ENCODE measurements around the gene ZNF280B.

ZNF280B gene

GRCh38 chr22:22460060-22460459, 48.5 kb downstream of the ZNF280B start:
- no peak for TF ChIP-seq HDGF (IDR thresholded peaks at IDR 0.05; ENCODE audit: borderline replicate concordance)
- no peak for TF ChIP-seq ZNF384 (IDR thresholded peaks at IDR 0.05)
- no peak for TF ChIP-seq PKNOX1 (IDR thresholded peaks at IDR 0.05)
- TF ChIP-seq TARDBP (IDR thresholded peaks at IDR 0.05) = no peak
- TF ChIP-seq ELF4 (IDR thresholded peaks at IDR 0.05) = no peak
- TF ChIP-seq ARNT (IDR thresholded peaks at IDR 0.05) = no peak
- TF ChIP-seq NFRKB (IDR thresholded peaks at IDR 0.05) = no peak
- TF ChIP-seq SP1 (IDR thresholded peaks at IDR 0.05) = no peak
- no peak for TF ChIP-seq FOXA1 (IDR thresholded peaks at IDR 0.05)
- no peak for TF ChIP-seq BHLHE40 (IDR thresholded peaks at IDR 0.05; ENCODE audit: borderline replicate concordance)
- no peak for TF ChIP-seq CTBP1 (IDR thresholded peaks at IDR 0.05; ENCODE audit: borderline replicate concordance)
- no peak for TF ChIP-seq SUZ12 (IDR thresholded peaks at IDR 0.05)
- no peak for TF ChIP-seq LEF1 (IDR thresholded peaks at IDR 0.05; ENCODE audit: borderline replicate concordance)
- TF ChIP-seq L3MBTL2 (conservative IDR thresholded peaks at IDR 0.05) = no peak
- TF ChIP-seq FOXK2 (IDR thresholded peaks at IDR 0.05) = no peak
- no peak for TF ChIP-seq FOXM1 (IDR thresholded peaks at IDR 0.05; ENCODE audit: borderline replicate concordance)
- CTCF ChIA-PET = no interaction called here
- POLR2A ChIA-PET = no interaction called here
- no peak for DNase-seq (ENCODE audit: extremely low spot score)

GRCh38 chr22:22458896-22459588, 49.5 kb downstream of the ZNF280B start:
- TF ChIP-seq ELF4 (IDR thresholded peaks at IDR 0.05) (no peak), ZNF384 (IDR thresholded peaks at IDR 0.05) (no peak), CTBP1 (IDR thresholded peaks at IDR 0.05; ENCODE audit: borderline replicate concordance) (no peak), ARNT (IDR thresholded peaks at IDR 0.05) (no peak), BHLHE40 (IDR thresholded peaks at IDR 0.05; ENCODE audit: borderline replicate concordance) (no peak), NFRKB (IDR thresholded peaks at IDR 0.05) (no peak), L3MBTL2 (conservative IDR thresholded peaks at IDR 0.05) (no peak), PKNOX1 (IDR thresholded peaks at IDR 0.05) (no peak), FOXK2 (IDR thresholded peaks at IDR 0.05) (no peak), HDGF (IDR thresholded peaks at IDR 0.05; ENCODE audit: borderline replicate concordance) (no peak), FOXM1 (IDR thresholded peaks at IDR 0.05; ENCODE audit: borderline replicate concordance) (no peak)

GRCh38 chr22:22458387-22458786, 50.2 kb downstream of the ZNF280B start:
- CTCF ChIA-PET = no interaction called here
- POLR2A ChIA-PET = no interaction called here
- TF ChIP-seq CTBP1 (IDR thresholded peaks at IDR 0.05; ENCODE audit: borderline replicate concordance) (no peak), L3MBTL2 (conservative IDR thresholded peaks at IDR 0.05) (no peak), FOXM1 (IDR thresholded peaks at IDR 0.05; ENCODE audit: borderline replicate concordance) (no peak), FOXK2 (IDR thresholded peaks at IDR 0.05) (no peak)
- no peak for DNase-seq (ENCODE audit: extremely low spot score)

More at GRCh38 chr22:22458896-22459588, 49.5 kb downstream of the ZNF280B start:
- POLR2A ChIA-PET = no interaction called here
- CTCF ChIA-PET = no interaction called here
- DNase-seq (ENCODE audit: extremely low spot score) = no peak

- no peak for DNase-seq (ENCODE audit: extremely low spot score)
- ChIA-PET CTCF (no interaction called here), POLR2A (no interaction called here)
- TF ChIP-seq BHLHE40 (IDR thresholded peaks at IDR 0.05; ENCODE audit: borderline replicate concordance) = no peak
- no peak for TF ChIP-seq FOXA1 (IDR thresholded peaks at IDR 0.05)
- TF ChIP-seq HDGF (IDR thresholded peaks at IDR 0.05; ENCODE audit: borderline replicate concordance) = no peak
- TF ChIP-seq LEF1 (IDR thresholded peaks at IDR 0.05; ENCODE audit: borderline replicate concordance) = no peak
- TF ChIP-seq ARNT (IDR thresholded peaks at IDR 0.05) = no peak
- no peak for TF ChIP-seq PKNOX1 (IDR thresholded peaks at IDR 0.05)
- TF ChIP-seq CTBP1 (IDR thresholded peaks at IDR 0.05; ENCODE audit: borderline replicate concordance) = no peak
Measured at GRCh38 chr22:22454997-22455396, 53.5 kb downstream of the ZNF280B start.

GRCh38 chr22:22452996-22453686, 55.4 kb downstream of the ZNF280B start:
- TF ChIP-seq FOXA1 (IDR thresholded peaks at IDR 0.05) = no peak
- TF ChIP-seq PKNOX1 (IDR thresholded peaks at IDR 0.05) = no peak
- no peak for TF ChIP-seq TARDBP (IDR thresholded peaks at IDR 0.05)
- no peak for TF ChIP-seq FOXK2 (IDR thresholded peaks at IDR 0.05)
- TF ChIP-seq BHLHE40 (IDR thresholded peaks at IDR 0.05; ENCODE audit: borderline replicate concordance) = no peak
- TF ChIP-seq ZNF384 (IDR thresholded peaks at IDR 0.05) = no peak
- no peak for TF ChIP-seq HDGF (IDR thresholded peaks at IDR 0.05; ENCODE audit: borderline replicate concordance)
- TF ChIP-seq LEF1 (IDR thresholded peaks at IDR 0.05; ENCODE audit: borderline replicate concordance) = no peak
- CTCF ChIA-PET = no interaction called here
- POLR2A ChIA-PET = no interaction called here
- no peak for DNase-seq (ENCODE audit: extremely low spot score)

- CTCF ChIA-PET = no interaction called here
- DNase-seq (ENCODE audit: extremely low spot score) = no peak
- TF ChIP-seq CTBP1 (IDR thresholded peaks at IDR 0.05; ENCODE audit: borderline replicate concordance) (no peak), ELF4 (IDR thresholded peaks at IDR 0.05) (no peak), ZNF384 (IDR thresholded peaks at IDR 0.05) (no peak), HDGF (IDR thresholded peaks at IDR 0.05; ENCODE audit: borderline replicate concordance) (no peak), LEF1 (IDR thresholded peaks at IDR 0.05; ENCODE audit: borderline replicate concordance) (no peak), FOXK2 (IDR thresholded peaks at IDR 0.05) (no peak), TARDBP (IDR thresholded peaks at IDR 0.05) (no peak), NFRKB (IDR thresholded peaks at IDR 0.05) (no peak), FOXM1 (IDR thresholded peaks at IDR 0.05; ENCODE audit: borderline replicate concordance) (no peak), ARNT (IDR thresholded peaks at IDR 0.05) (no peak)
- POLR2A ChIA-PET = no interaction called here
Measured at GRCh38 chr22:22452211-22452610, 56.3 kb downstream of the ZNF280B start.

Data from HEK293T (cell line).